CD1c-positive myeloid dendritic cell (primary cell): Measurements from ENCODE around the gene HOXA3.

Experiments
- DNase-seq: peaks from one replicate; pipeline ENCODE4 v3.0.0-alpha.2; 2016; ENCODE audit errors: extremely low spot score

Gene HOXA3

GRCh38 chr7:27143023-27143949 is 9.1 kb downstream of the HOXA3 start, which contains the start of gene HOXA5:
Gene HOXA5, minus strand, starts transcription at chr7:27143681. Its CDS starts 74 bp downstream, at chr7:27143607.
- peak; percentile 67 for DNase-seq

GRCh38 chr7:27142580-27143022 is 9.8 kb downstream of the HOXA3 start:
- no peak for DNase-seq

- DNase-seq: no peak
Observed at GRCh38 chr7:27141923-27142579, 10.3 kb downstream of the HOXA3 start.

DNA sequence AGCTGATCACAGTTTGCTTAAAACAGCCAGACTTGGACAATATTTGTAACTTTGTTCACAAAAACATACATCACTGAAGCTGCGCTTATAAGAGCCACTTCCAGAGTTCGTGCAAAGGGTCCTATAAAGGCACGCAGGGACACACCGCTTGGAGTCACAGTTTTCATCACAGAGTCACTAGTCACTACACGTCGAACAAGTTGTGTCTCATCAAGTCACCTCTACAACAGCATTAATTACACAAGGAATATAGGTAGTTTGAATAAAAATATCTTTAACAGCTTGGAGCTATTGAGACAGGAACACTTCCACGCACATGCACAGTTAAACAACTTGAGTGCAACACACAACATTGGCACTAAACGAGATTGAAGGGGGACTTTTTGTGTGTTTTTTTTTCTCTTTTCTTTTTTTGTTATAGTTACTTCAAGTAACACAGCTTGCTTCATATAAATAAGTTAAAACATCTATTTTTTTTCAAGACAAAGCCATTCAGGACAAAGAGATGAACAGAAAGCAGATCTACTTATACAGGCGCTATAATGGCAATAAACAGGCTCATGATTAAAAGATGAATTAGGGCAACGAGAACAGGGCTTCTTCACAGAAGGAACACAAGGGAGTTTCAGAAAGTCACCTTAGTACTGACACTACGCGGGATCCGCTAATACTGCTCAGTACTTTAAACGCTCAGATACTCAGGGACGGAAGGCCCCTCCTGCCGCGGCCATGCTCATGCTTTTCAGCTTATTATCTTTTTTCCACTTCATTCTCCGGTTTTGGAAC is 11.1 kb downstream of the HOXA3 start:
- no peak for DNase-seq

DNA sequence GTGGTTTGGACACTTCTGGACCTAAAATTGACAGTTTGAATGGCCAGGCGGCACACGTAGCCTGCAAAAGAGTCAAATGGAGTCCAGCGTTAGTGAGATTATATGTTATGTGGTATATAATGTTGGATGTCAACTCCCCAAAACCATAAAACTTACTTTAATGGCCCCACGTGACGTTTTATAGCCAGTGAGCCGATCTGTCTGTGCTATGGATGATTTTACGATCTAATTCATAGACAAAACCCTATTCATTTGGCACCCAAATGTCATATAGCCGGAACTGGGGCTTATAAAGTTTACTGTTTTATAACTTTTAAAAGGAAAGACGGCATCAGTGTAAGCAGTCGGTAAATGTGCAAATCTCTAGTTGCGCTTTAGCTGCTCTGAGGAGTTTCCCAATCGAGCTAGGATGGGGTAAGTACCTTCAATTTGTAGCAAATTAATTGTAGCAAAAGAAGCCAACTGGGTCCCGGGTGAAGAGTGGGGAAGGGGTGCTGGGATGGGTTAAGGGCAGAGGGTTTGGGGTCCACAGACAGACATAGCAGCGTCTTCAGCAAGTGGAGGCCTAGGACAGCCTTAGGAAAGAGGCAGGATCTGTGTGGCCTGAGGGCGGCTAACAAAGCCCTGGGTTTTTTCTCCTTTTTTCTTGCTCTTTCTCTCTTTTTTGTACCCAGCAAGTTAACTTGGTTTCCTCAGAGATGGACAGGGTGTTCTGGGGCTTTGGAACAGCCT is 12.1 kb downstream of the HOXA3 start:
- no peak for DNase-seq

- no peak for DNase-seq
Observed at GRCh38 chr7:27139334-27140125, 12.9 kb downstream of the HOXA3 start.

- no peak for DNase-seq
Observed at GRCh38 chr7:27138985-27139333, 13.4 kb downstream of the HOXA3 start.

- no peak for DNase-seq
Observed at GRCh38 chr7:27138472-27138871, 13.9 kb downstream of the HOXA3 start.

GRCh38 chr7:27137640-27138315 is 14.6 kb downstream of the HOXA3 start:
- DNase-seq: no peak

- DNase-seq: peak; percentile 64
Observed at GRCh38 chr7:27134392-27134791, 18.0 kb downstream of the HOXA3 start.

GRCh38 chr7:27133409-27134231 is 18.8 kb downstream of the HOXA3 start:
- DNase-seq: no peak

- no peak for DNase-seq
Observed at GRCh38 chr7:27132978-27133377, 19.4 kb downstream of the HOXA3 start.

DNA sequence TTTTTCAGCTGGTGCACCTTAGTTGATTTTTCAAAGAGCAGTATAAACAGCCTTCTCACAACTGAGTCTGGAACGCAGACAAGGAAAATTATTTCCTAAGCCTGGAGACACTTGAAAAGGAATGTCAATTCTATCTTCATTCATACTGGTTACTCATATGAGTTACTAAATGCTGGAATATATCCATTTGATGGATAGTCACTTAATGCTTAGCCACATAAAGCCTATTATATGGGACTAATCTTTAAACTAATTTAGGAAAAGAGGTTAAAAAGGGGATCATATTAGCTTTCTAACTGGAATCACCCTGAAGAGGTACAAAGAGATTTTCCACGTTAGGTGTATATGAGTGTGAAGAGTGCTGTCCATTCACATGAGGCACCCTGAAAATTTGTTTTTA is 20.2 kb downstream of the HOXA3 start:
- no peak for DNase-seq

DNA sequence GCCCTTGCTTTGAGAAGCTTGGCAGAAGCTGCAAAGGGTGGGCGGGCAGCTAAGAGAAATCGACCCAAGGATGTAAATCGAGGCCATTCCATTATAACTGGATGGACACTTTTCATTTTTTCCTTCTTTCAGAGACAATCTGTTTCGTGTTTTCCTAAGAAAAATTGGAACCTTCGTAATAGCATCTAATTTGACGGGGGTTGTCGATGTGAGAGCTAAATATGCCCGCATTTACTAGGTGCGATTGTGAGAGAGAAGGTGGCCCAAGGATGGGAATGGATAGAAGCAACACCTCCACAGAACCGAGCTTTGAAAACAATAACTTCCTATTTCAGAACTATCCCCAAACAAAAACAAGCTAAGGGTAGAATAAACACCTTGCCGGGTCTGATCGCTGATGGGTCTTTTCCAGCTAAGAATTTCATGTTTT is 21.0 kb downstream of the HOXA3 start:
- no peak for DNase-seq

DNA sequence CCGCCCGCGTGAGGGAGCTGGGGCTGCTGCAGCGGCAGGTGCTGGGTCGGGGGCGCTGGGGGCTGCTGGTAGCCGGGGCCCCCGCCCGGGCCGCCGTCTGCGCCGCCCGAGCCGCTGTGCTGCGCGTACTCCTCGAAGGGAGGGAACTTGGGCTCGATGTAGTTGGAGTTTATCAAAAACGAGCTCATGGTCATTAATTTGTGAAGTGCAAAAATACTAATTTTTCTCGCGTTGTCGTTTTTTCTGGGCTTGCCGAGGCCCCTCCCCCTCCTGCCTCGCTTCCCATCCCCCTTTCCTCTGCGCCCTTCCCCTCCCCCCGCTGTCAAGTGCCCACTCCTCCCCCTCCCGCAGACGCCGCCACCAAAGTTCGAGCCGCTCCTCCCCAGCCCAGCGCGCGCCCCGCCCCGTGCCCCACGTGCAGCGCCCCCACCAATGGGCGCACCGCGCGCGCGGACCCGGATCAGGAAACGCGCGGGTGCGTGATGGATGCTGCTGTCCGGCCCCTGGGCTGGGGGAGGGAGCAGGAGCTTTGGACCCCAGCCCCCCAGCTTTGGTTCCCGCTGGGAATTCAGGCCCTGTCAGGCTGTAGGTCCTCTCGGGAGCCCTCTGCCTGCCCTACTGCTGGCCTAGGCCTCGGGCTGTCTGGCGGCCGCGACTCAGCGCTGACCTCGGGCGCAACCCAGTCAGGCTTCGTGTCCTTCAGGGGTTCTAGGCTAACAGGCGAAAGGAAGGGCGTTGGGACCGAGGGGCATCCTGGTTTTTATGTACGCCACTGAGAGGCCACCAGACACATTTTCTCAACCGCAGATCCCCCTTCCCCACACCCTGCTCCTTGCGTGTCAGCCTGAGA is 21.6 kb downstream of the HOXA3 start, which contains the start of gene HOXA4:
HOXA4 (minus strand) TSS at position 218 of the 850 bp plus-strand sequence; CDS start at position 194, 24 bp downstream.
- peak; percentile 79 for DNase-seq

- no peak for DNase-seq
Observed at GRCh38 chr7:27129729-27130539, 22.4 kb downstream of the HOXA3 start.
